Fibroblast of skin of right biceps (primary cell): ENCODE measurements around the gene AGAP1.

Experiments
- DNase-seq: peaks from one replicate; pipeline ENCODE4 v3.0.0-alpha.2; 2013

The AGAP1 gene

GRCh38 chr2:235697041-235697440 lies 203.2 kb downstream of the AGAP1 start:
- no peak for DNase-seq

DNA sequence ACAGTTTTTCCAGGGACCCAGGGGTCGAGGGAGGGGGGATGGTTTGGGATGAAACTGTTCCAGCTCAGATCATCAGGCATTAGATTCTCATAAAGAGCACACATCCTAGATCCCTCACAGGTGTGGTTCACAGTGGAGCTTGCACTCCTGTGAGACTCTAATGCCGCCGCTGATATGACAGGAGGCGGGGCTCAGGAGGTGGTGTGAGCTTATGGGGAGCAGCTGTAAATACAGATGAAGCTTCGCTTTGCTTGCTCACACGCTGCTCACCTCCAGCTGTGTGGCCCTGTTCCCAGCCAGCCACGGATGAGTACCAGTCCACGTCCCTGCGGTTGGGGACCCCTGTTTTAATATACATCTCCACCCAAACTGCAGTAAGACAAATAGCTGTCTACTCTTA lies 204.2 kb downstream of the AGAP1 start:
- DNase-seq, result peak; percentile 17

- DNase-seq, result no peak
Measured at GRCh38 chr2:235698491-235698890, 204.6 kb downstream of the AGAP1 start.

DNA sequence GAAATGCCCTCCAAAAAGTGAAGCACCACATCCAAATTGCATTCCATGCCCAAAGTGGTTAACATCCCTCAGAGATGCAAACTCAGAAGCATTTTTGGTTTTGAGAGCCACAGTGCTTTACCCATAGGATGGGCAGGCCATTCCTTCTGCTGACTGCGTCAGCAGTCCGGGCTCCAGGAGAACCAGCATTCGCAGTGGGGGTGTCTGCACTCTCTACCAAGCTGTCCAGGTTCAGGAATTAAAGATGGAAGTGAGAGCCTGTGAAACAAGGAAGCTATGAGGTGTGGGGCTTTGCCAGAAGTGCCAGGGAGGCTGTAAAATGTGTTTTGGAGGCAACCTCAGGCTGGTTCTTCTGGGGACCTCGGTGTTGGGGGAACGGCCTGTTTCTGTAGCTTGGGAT lies 205.7 kb downstream of the AGAP1 start:
- DNase-seq, result no peak

GRCh38 chr2:235701206-235701981 lies 207.6 kb downstream of the AGAP1 start:
- DNase-seq, result no peak

GRCh38 chr2:235702186-235702585 lies 208.3 kb downstream of the AGAP1 start:
- DNase-seq, result no peak

GRCh38 chr2:235703711-235704295 lies 210.0 kb downstream of the AGAP1 start:
- DNase-seq, result no peak

DNA sequence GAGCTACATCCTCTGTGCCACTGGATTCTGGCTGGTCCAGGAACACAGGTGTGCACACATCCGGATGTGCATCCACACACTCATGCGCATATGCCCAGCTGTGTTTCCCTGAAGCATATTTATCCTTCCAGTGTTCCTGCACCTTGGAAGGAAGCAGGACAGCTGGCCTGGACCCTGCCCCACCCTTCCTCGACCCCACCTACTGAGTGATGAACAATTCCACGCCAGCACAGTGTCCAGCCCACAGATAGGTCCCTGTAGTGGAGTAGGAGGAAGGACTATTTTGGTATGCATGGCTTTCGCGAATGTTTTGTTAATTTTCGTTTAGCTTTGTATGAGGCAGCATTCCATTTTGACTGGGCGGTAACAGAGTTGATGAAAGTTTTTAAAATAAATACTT lies 211.5 kb downstream of the AGAP1 start:
- DNase-seq, result no peak

DNA sequence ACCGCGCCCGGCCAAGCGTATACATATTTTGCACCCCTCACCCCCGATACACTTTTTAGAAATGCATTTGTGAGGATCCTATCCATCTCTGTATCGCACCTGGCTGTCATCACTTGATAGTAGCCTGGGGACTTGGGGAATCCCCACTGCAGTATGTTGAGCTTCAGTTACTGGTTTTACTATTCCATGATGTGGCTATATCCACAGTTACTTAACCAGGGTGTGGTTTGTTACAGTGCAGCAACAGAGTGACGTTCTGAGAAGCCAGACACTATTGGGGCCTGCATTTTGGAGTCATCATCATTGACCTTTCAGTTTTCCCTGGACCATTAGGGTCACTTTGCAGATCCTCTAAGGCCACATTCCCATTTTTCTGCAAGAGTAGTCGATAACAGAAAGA lies 212.7 kb downstream of the AGAP1 start:
- no peak for DNase-seq

DNA sequence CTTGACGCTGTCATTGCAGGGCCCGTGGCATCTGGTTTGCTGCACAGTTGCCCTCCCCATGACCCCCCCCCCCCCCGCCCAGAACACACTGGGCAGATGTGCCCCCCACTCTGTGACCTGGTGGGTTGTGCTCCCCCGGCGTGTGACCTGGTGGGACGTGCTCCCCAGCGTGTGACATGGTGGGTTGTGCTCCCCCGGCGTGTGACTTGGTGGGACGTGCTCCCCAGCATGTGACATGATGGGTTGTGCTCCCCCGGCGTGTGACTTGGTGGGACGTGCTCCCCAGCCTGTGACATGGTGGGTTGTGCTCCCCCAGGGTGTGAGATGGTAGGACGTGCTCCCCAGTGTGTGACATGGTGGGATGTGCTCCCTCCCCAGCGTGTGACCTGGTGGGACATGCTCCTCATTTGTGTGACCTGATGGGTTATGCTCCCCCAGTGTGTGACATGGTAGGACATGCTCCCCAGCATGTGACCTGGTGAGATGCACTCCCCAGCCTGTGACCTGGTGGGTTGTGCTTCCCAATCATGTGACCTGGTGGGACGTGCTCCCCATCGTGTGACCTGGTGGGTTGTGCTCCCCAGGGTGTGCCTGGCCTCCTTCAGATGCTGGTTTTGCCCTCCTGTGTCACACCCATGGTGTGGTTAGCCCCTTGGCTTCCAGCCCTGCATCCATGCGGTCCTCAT lies 213.7 kb downstream of the AGAP1 start:
- no peak for DNase-seq

GRCh38 chr2:235709124-235709813 lies 215.4 kb downstream of the AGAP1 start:
- DNase-seq, result peak; percentile 65

DNA sequence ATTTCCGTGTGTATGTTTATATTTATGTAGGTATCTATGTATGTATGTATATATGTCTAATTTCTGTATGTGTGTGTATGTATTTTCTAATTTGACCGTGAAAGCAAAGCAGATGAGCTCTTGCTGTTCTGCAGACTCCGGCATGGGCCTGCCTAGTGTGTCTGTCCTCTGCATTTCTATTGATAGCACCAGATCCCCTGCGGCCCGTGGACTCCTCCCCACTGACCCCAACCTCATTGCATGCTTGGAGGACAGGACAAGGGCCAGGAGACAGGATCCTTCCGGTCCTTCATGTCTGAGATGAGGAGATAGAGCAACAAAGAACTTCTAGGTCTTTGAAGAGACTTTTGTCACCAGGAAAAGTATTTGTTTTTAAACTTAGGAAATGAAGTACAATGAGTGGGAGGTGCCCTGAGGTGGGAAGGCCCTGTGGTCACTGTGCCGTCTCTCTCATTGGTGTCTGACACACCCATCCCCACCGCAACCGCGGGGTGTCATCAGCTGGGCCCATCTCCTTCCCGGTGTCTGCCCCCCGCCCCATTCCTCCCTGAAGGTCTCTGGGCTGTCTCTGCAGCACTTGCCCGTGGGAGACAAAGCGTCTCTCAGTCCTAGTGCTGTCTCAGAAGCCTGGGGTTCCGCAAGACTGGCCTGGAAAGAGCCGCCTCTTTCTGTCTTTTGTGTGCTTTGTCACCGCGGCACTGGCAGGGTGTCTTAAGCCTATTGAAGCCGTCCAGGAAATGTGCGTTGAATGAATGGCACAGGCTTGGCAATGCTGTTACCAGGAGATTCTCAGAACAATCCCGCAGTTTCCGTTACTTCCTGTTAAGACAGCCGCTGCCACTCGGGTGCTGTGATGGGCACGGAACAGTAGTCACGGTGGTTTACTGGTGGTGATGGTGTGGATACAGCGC lies 216.4 kb downstream of the AGAP1 start:
- no peak for DNase-seq

- DNase-seq, result no peak
Measured at GRCh38 chr2:235710933-235711332, 217.1 kb downstream of the AGAP1 start.

DNA sequence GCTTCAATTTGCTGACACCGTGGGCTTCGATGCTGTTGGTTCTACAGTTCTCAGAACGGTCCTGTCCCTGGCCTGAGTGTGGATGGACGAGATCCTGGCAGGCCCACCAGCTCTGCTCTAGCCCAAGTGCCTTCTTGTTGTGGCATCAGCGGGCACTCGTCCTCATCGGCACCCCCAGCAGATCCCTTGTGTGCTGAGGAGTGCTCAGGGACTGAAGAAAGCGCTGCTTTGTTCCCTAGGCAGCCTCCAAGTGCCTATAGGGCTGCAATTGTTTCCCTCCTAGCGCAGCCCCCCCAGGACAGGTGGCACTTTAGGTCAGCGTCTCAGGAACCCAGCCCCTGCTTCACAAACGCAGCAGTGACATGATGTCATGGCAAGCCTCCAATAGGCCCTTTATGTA lies 217.7 kb downstream of the AGAP1 start:
- no peak for DNase-seq

GRCh38 chr2:235712176-235712575 lies 218.3 kb downstream of the AGAP1 start:
- no peak for DNase-seq

DNA sequence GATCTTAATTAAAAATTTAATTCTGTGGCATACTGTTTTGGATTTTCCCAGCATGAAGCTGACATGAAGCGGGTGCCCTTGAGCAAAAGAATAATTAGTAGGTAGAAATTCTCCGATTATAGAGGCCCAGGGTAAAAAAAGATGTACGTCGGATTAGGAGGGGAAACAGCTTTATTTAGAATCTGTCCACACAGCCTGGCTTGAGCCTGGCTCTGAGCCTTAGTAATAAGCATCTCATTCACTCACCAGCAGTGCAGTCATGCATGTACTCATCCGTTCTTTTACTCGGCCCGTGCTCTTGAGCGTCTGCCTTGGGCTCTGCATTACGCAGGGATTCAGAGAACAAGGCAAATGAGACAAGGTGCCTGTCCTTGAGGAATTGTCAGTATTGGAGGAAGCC lies 219.3 kb downstream of the AGAP1 start:
- no peak for DNase-seq

DNA sequence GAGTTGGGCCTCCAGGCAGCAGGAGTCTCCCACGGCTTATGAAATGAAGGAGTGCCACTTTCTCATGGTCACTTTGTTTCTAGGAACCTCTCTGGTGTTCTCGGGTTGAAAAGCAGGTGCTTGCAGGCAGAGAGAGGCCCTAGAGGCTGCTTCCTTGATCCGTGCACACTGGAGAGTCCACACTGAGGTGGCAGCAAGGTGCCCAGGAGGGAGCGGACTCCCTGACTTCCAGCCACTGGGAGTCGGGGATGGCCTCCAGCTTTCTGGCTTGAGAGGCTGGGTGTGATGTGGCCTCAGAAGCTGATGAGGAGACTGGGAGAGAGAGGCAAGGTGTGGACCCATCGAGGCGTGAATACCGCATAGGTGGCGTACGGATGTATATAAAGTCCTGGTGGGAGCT lies 221.8 kb downstream of the AGAP1 start:
- no peak for DNase-seq

GRCh38 chr2:235716875-235717496 lies 223.1 kb downstream of the AGAP1 start:
- DNase-seq, result no peak

DNA sequence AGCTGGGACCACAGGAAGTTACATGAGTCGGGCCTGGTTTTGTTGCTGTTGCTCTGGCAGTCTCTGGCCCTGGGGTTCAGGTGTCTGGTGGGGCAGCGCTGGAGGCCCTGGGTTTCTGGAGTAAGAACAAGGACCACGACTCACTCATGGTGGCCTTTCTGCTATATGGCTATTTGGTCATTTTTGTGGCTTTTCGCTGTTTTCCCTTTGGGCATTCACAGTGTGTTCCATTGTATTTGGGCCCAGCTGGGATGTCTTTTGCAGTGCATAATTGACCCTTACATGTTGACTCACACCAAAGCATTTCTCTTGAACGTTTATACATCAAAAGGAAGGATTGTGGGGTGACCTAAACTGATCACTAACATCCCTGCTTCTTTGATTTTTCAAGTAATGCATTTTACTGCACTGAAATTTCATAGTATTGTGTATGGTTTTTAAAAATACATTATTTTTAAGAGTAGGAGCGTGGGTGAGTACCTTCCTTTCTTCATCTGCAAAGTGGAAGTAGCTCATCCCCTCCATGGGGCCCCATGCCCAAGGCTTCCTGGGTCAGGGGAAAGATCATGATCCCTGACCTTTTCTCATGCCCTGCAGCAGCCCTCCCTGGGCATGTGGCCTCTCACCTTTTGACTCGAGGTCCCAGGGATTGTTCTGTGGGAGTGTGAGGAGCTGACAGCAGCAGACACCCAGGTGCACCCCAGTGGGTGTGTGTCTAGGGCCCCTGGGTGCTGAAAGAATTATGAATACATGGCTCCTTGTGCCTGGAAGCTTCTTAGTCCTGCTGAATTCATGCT lies 225.5 kb downstream of the AGAP1 start:
- no peak for DNase-seq

DNA sequence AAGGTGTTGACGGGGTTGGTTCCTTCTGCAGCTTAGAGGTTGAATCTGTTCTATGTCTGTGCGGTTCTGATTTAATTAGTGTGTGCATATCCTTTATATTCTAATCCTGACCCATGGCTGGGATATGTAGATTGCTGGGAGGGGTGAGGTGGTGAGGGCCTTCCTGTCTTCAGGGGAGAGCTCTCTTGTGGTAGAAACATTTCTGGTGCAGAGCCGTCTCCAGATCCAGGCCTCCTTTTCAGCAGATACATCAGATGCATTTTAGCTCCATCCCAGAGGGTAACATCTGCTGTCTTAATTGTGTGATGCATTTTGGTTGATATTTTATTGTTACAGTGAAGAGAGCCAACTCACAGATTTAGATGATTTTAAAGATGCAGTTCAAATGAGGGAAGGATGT lies 227.8 kb downstream of the AGAP1 start:
- no peak for DNase-seq

- no peak for DNase-seq
Measured at GRCh38 chr2:235722869-235723268, 229.0 kb downstream of the AGAP1 start.
